Uterus (tissue), 2 donors: ENCODE data around the gene ADAM23.

Source experiments
- POLR2A ChIP-seq, 2 donors: fragments of 450-650 bp; IDR thresholded peaks; one replicate each; pipeline ENCODE4 v1.6.1; 2016; ENCODE audit warnings: antibody characterized with exemption in 2 of 2, mild to moderate bottlenecking in 1 of 2, moderate library complexity in 1 of 2
- TF ChIP-seq, protein P1 (sequence below), 4 experiments: fragments of 200-600 bp in 2 of 4; fragments of 450-650 bp in 2 of 4; sonication (generic) in 2 of 4; IDR thresholded peaks; one replicate each; pipeline ENCODE4 v1.5.1; 2016 to 2019; ENCODE audit warnings: antibody characterized with exemption in 4 of 4, mild to moderate bottlenecking in 2 of 4, moderate library complexity in 1 of 4

DNA sequence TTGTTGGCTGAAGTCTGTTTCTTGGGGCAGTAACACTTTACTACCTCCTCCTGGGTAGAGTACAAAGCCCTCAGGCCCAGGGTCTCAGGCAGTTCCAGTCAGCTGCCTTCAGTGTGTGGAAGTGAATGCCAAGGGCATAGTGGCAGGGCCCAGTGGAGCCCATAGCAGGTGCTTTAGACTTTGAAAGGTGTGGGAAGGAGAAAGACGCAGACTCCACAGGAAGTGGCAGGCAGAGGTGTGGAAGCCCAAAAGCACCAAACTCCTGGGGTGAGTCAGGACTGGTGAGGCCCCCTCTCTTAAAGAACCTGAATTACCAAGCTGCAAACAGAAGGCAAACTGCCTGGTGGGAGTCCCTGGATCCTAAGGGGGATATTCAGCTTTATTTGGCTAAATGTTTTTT is 45.3 kb downstream of the ADAM23 start:
- TF ChIP-seq, protein P1, sequence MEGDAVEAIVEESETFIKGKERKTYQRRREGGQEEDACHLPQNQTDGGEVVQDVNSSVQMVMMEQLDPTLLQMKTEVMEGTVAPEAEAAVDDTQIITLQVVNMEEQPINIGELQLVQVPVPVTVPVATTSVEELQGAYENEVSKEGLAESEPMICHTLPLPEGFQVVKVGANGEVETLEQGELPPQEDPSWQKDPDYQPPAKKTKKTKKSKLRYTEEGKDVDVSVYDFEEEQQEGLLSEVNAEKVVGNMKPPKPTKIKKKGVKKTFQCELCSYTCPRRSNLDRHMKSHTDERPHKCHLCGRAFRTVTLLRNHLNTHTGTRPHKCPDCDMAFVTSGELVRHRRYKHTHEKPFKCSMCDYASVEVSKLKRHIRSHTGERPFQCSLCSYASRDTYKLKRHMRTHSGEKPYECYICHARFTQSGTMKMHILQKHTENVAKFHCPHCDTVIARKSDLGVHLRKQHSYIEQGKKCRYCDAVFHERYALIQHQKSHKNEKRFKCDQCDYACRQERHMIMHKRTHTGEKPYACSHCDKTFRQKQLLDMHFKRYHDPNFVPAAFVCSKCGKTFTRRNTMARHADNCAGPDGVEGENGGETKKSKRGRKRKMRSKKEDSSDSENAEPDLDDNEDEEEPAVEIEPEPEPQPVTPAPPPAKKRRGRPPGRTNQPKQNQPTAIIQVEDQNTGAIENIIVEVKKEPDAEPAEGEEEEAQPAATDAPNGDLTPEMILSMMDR (IDR thresholded peaks at IDR 0.05) = no peak
- TF ChIP-seq POLR2A (IDR thresholded peaks at IDR 0.05) = no peak
